Ascending aorta (tissue), 2 donors: ENCODE measurements around the gene RABL2A. TPM values are rescaled to one million over a fixed set of nuclear protein-coding genes. Genes with fewer than 3 reads are reported as not detected.
"Not testable (repeated sequence)": the region's sequence is repeated elsewhere in the genome, so short reads cannot be mapped to it uniquely, and the experiment has no call there.

Experiments used
- DNase-seq, 2 donors: peaks; one replicate each; pipeline ENCODE4 v3.0.0-alpha.2; 2019; ENCODE audit warnings: low spot score in 2 of 2
- H3K27ac ChIP-seq, 2 donors: fragments of 200-600 bp; sonication (generic); one replicate each; pipeline ENCODE4 v1.5.1; 2016 to 2017; ENCODE audit warnings: mild to moderate bottlenecking in 1 of 2
- H3K27me3 ChIP-seq: fragments of 200-600 bp; sonication (generic); one replicate; pipeline ENCODE4 v1.5.1; 2017
- H3K36me3 ChIP-seq, 2 donors: fragments of 200-600 bp; sonication (generic); one replicate each; pipeline ENCODE4 v1.5.1; 2016
- H3K4me1 ChIP-seq, 2 donors: fragments of 200-600 bp; sonication (generic); one replicate each; pipeline ENCODE4 v1.5.1; 2016 to 2017; ENCODE audit warnings: mild to moderate bottlenecking in 1 of 2
- H3K4me3 ChIP-seq, 2 donors: fragments of 200-600 bp; sonication (generic); one replicate each; pipeline ENCODE4 v1.5.1; 2016 to 2017; ENCODE audit warnings: mild to moderate bottlenecking in 1 of 2
- H3K9me3 ChIP-seq, 2 donors: fragments of 200-600 bp; sonication (generic); one replicate each; pipeline ENCODE4 v1.5.1; 2016
- CTCF ChIP-seq, 3 experiments: fragments of 200-600 bp in 2 of 3; fragments of 450-650 bp in 1 of 3; sonication (generic) in 2 of 3; IDR thresholded peaks; one replicate each; pipeline ENCODE4 v1.5.1; 2016 to 2019; ENCODE audit warnings: antibody characterized with exemption in 3 of 3, mild to moderate bottlenecking in 1 of 3, moderate library complexity in 1 of 3
- intact Hi-C: fragments of 100-400 bp; cut with DNase I; formaldehyde crosslinking; loops from one replicate; pipeline ENCODE4 v1.15.1; 2023
- total RNA-seq: library from RNA; depleted of rRNA; stranded (reverse); fragments of >200 nt; gene quantifications from one replicate; pipeline ENCODE4 v1.1.0, GENCODE V29; 2016

The RABL2A gene
- 5.5 TPM for total RNA-seq

- H3K9me3 ChIP-seq, H3K4me1 ChIP-seq, H3K36me3 ChIP-seq, H3K27me3 ChIP-seq, intact Hi-C loops: not testable (repeated sequence)
- Histone ChIP-seq H3K27ac (peak within 1 kb of the TSS in 1 of 2 donors; percentile 27), H3K4me3 (peak within 1 kb of the TSS; percentile 47 to 66)
- peak; percentile 39 to 89 for DNase-seq
These were observed at the start of gene RABL2A for GRCh38 chr2:113626616-113627330. RABL2A (plus strand) TSS chr2:113627266; CDS start chr2:113628607, 1,341 bp downstream.

GRCh38 chr2:113578508-113578907, 48.6 kb upstream of the RABL2A start:
- H3K36me3 ChIP-seq, H3K4me1 ChIP-seq, H3K27ac ChIP-seq, DNase-seq, H3K9me3 ChIP-seq, H3K4me3 ChIP-seq, H3K27me3 ChIP-seq, intact Hi-C loops: not testable (repeated sequence)

GRCh38 chr2:113582473-113582872, 44.6 kb upstream of the RABL2A start:
- intact Hi-C loops, H3K27ac ChIP-seq, H3K27me3 ChIP-seq, H3K36me3 ChIP-seq, H3K4me3 ChIP-seq, H3K9me3 ChIP-seq, DNase-seq: not testable (repeated sequence)
- H3K4me1 ChIP-seq, result peaks cover 0 to 13% of the 10 kb centered on the region in 2 donors

- Histone ChIP-seq H3K4me3 (peak overlapping the region; percentile 74 to 100), H3K4me1 (peaks cover 0 to 13% of the 10 kb centered on the region in 2 donors), H3K27ac (peak overlapping the region; percentile 56 to 66)
- H3K36me3 ChIP-seq, H3K9me3 ChIP-seq, intact Hi-C loops, H3K27me3 ChIP-seq: not testable (repeated sequence)
- DNase-seq, result peak in 1 of 2 donors; percentile 88
These were observed 43.4 kb upstream of the RABL2A start for GRCh38 chr2:113583521-113584225.

GRCh38 chr2:113584311-113585092, 42.6 kb upstream of the RABL2A start:
- peaks cover 0 to 13% of the 10 kb centered on the region in 2 donors for H3K4me1 ChIP-seq
- DNase-seq, H3K27me3 ChIP-seq, H3K36me3 ChIP-seq, H3K9me3 ChIP-seq, intact Hi-C loops: not testable (repeated sequence)
- peak overlapping the region; percentile 56 to 64 for H3K27ac ChIP-seq
- peak overlapping the region; percentile 74 to 100 for H3K4me3 ChIP-seq

- H3K4me1 ChIP-seq, result peaks cover 0 to 13% of the 10 kb centered on the region in 2 donors
- H3K27me3 ChIP-seq, H3K27ac ChIP-seq, H3K36me3 ChIP-seq, intact Hi-C loops, H3K4me3 ChIP-seq, H3K9me3 ChIP-seq: not testable (repeated sequence)
- peak in 1 of 2 donors; percentile 69 for DNase-seq
- peak in 2 of 3 experiments; percentile 20 to 41 for TF ChIP-seq CTCF (IDR thresholded peaks at IDR 0.05)
These were observed 39.9 kb upstream of the RABL2A start for GRCh38 chr2:113587201-113587600.

- H3K36me3 ChIP-seq, H3K27ac ChIP-seq, H3K4me3 ChIP-seq, H3K4me1 ChIP-seq, H3K9me3 ChIP-seq, intact Hi-C loops, H3K27me3 ChIP-seq, DNase-seq: not testable (repeated sequence)
These were observed 37.5 kb upstream of the RABL2A start for GRCh38 chr2:113589591-113589990.

GRCh38 chr2:113591926-113592325, 35.1 kb upstream of the RABL2A start:
- H3K4me3 ChIP-seq, H3K27ac ChIP-seq, H3K36me3 ChIP-seq, intact Hi-C loops, H3K27me3 ChIP-seq, H3K4me1 ChIP-seq, DNase-seq, H3K9me3 ChIP-seq: not testable (repeated sequence)

- H3K27ac ChIP-seq, intact Hi-C loops, H3K4me3 ChIP-seq, H3K27me3 ChIP-seq, H3K9me3 ChIP-seq, H3K4me1 ChIP-seq, DNase-seq, H3K36me3 ChIP-seq: not testable (repeated sequence)
These were observed 33.8 kb upstream of the RABL2A start for GRCh38 chr2:113593280-113593679.

- H3K36me3 ChIP-seq, result not testable (repeated sequence)
These were observed 31.3 kb upstream of the RABL2A start for GRCh38 chr2:113595725-113596124.

GRCh38 chr2:113597164-113597563, 29.9 kb upstream of the RABL2A start:
- DNase-seq, intact Hi-C loops: not testable (repeated sequence)

More at GRCh38 chr2:113595725-113596124, 31.3 kb upstream of the RABL2A start:
- intact Hi-C loops, DNase-seq, H3K4me1 ChIP-seq, H3K9me3 ChIP-seq, H3K27ac ChIP-seq, H3K27me3 ChIP-seq, H3K4me3 ChIP-seq: not testable (repeated sequence)

GRCh38 chr2:113597572-113597971, 29.5 kb upstream of the RABL2A start:
- H3K36me3 ChIP-seq, H3K4me1 ChIP-seq, H3K27ac ChIP-seq, intact Hi-C loops, H3K4me3 ChIP-seq, DNase-seq, H3K9me3 ChIP-seq, H3K27me3 ChIP-seq: not testable (repeated sequence)

More at GRCh38 chr2:113597164-113597563, 29.9 kb upstream of the RABL2A start:
- not testable (repeated sequence) for H3K4me1 ChIP-seq, H3K27ac ChIP-seq, H3K4me3 ChIP-seq, H3K9me3 ChIP-seq, H3K36me3 ChIP-seq, H3K27me3 ChIP-seq
